IMR-90 (cell line): ENCODE data around the gene KCNT2. TPM values are rescaled to one million over a fixed set of nuclear protein-coding genes. Genes with fewer than 3 reads are reported as not detected.
A peak's percentile ranks its signal among the peaks of the same experiment; 100 is the strongest.

ENCODE experiments used
- ATAC-seq: fragments of 200-7000 bp; cut with Tn5 transposase; 2 replicates; pipeline ENCODE4 v1.9.1; 2020; ENCODE audit warnings: low read depth, mild to moderate bottlenecking, moderate library complexity
- BruUV-seq: library from RNA; stranded (reverse); fragments of 400-500 nt; replicated peaks from 2 replicates; lab custom pipeline; 2021; lab: Mats Ljungman, UMichigan
- CTCF ChIA-PET: fragments of 300-600 bp; formaldehyde crosslinking; extraction: SDS; loops from one replicate; lab custom pipeline; 2021; ENCODE audit warnings: antibody characterized with exemption; lab: Yijun Ruan, JAX
- POLR2A ChIA-PET: fragments of 300-600 bp; sonication (Branson Sonifier 250); formaldehyde crosslinking; loops from one replicate; lab custom pipeline; 2022; ENCODE audit warnings: antibody characterized with exemption; ENCODE audit not compliant: unreplicated experiment; lab: Charles Lee
- DNase-seq: peaks from one replicate; pipeline ENCODE4 v3.0.0; 2013
- H2AFZ ChIP-seq: replicated peaks from 2 replicates; pipeline ENCODE3; 2013; ENCODE audit warnings: low read length, mild to moderate bottlenecking; ENCODE audit not compliant: poor library complexity
- H2AK5ac ChIP-seq: 2 replicates; pipeline ENCODE4 v1.6.1; 2013; ENCODE audit warnings: low read depth, low read length, inconsistent platforms
- H2AK9ac ChIP-seq: replicated peaks from 2 replicates; pipeline ENCODE3; 2013; ENCODE audit warnings: mild to moderate bottlenecking, low read depth, low read length, moderate library complexity; ENCODE audit not compliant: poor library complexity
- H2BK120ac ChIP-seq: 2 replicates; pipeline ENCODE4 v1.6.1; 2013; ENCODE audit warnings: low read depth, low read length, inconsistent platforms
- H2BK15ac ChIP-seq: 3 replicates; pipeline ENCODE4 v1.6.1; 2013; ENCODE audit warnings: low read depth, low read length, inconsistent platforms
- H2BK20ac ChIP-seq: 2 replicates; pipeline ENCODE4 v1.6.1; 2013; ENCODE audit warnings: low read depth, mild to moderate bottlenecking, inconsistent platforms, low read length, moderate library complexity
- H2BK5ac ChIP-seq: 2 replicates; pipeline ENCODE4 v1.6.1; 2013; ENCODE audit warnings: mild to moderate bottlenecking, low read depth, low read length, inconsistent platforms; ENCODE audit not compliant: poor library complexity, severe bottlenecking
- H3K14ac ChIP-seq: replicated peaks from 2 replicates; pipeline ENCODE4 v1.6.1; 2013; ENCODE audit warnings: low read depth, low read length, inconsistent platforms
- H3K18ac ChIP-seq: 2 replicates; pipeline ENCODE4 v1.6.1; 2013; ENCODE audit warnings: low read depth, low read length, control low read depth
- H3K23ac ChIP-seq: 2 replicates; pipeline ENCODE4 v1.6.1; 2013; ENCODE audit warnings: low read depth, low read length, inconsistent platforms
- H3K27ac ChIP-seq: 2 replicates; pipeline ENCODE4 v1.5.1; 2013; ENCODE audit warnings: mild to moderate bottlenecking, control low read depth, low read length; ENCODE audit not compliant: insufficient read depth
- H3K27me3 ChIP-seq: 2 replicates; pipeline ENCODE4 v1.6.1; 2013; ENCODE audit warnings: low read length; ENCODE audit not compliant: control insufficient read depth, insufficient read depth
- H3K36me3 ChIP-seq: 2 replicates; pipeline ENCODE4 v1.6.1; 2013; ENCODE audit warnings: low read length, mixed read lengths; ENCODE audit not compliant: control insufficient read depth, insufficient read depth
- H3K4ac ChIP-seq: 2 replicates; pipeline ENCODE4 v1.6.1; 2013; ENCODE audit warnings: low read depth, low read length, inconsistent platforms
- H3K4me1 ChIP-seq: 2 replicates; pipeline ENCODE4 v1.6.1; 2013; ENCODE audit warnings: low read length, mixed read lengths; ENCODE audit not compliant: control insufficient read depth, insufficient read depth
- H3K4me2 ChIP-seq: 2 replicates; pipeline ENCODE4 v1.6.1; 2013; ENCODE audit warnings: low read depth, mild to moderate bottlenecking, control low read depth, low read length, moderate library complexity
- H3K4me3 ChIP-seq: 2 replicates; pipeline ENCODE4 v1.5.1; 2013; ENCODE audit warnings: low read depth, mild to moderate bottlenecking, control low read depth, low read length, moderate library complexity; ENCODE audit not compliant: insufficient read depth
- H3K56ac ChIP-seq: 2 replicates; pipeline ENCODE4 v1.6.1; 2013; ENCODE audit warnings: low read length, inconsistent platforms; ENCODE audit not compliant: insufficient read depth; ENCODE audit errors: extremely low read depth
- H3K79me1 ChIP-seq, 2 experiments: 2 replicates each; pipeline ENCODE4 v1.6.1; 2013; ENCODE audit warnings: low read length in 2 of 2, inconsistent platforms in 1 of 2, low read depth in 1 of 2
- H3K9ac ChIP-seq: 2 replicates; pipeline ENCODE4 v1.6.1; 2013; ENCODE audit warnings: low read depth, low read length, control low read depth
- H3K9me1 ChIP-seq: 2 replicates; pipeline ENCODE4 v1.6.1; 2013; ENCODE audit warnings: low read length, inconsistent platforms; ENCODE audit not compliant: insufficient read depth
- H3K9me3 ChIP-seq: 2 replicates; pipeline ENCODE4 v1.6.1; 2013; ENCODE audit warnings: low read length; ENCODE audit not compliant: control insufficient read depth, insufficient read depth
- H4K20me1 ChIP-seq: 2 replicates; pipeline ENCODE4 v1.6.1; 2013; ENCODE audit warnings: low read length, inconsistent platforms; ENCODE audit not compliant: insufficient read depth
- H4K5ac ChIP-seq: 2 replicates; pipeline ENCODE4 v1.6.1; 2013; ENCODE audit warnings: mild to moderate bottlenecking, low read depth, low read length, control low read depth
- H4K8ac ChIP-seq, 2 experiments: 2 replicates each; pipeline ENCODE4 v1.6.1; 2013; ENCODE audit warnings: low read depth in 2 of 2, low read length in 2 of 2, control low read depth in 1 of 2, inconsistent platforms in 1 of 2
- H4K91ac ChIP-seq: 2 replicates; pipeline ENCODE4 v1.6.1; 2013; ENCODE audit warnings: low read depth, low read length, inconsistent platforms; ENCODE audit not compliant: insufficient read depth
- CEBPB ChIP-seq: IDR thresholded peaks from 2 replicates; pipeline ENCODE4 v1.6.1; 2012; ENCODE audit warnings: low read depth, low read length, improper control_type of control experiment
- MAZ ChIP-seq: IDR thresholded peaks from 2 replicates; pipeline ENCODE4 v1.6.1; 2012; ENCODE audit warnings: low read depth, mild to moderate bottlenecking, low read length, improper control_type of control experiment, moderate library complexity, borderline replicate concordance
- POLR2A ChIP-seq: IDR thresholded peaks from 2 replicates; pipeline ENCODE4 v1.6.1; 2012; ENCODE audit warnings: mild to moderate bottlenecking, low read depth, low read length
- WGBS, 2 experiments: methylation state at CpG; one replicate each; pipeline versions ENCODE4 v1.1.5 to v1.1.7; 2013; ENCODE audit warnings: missing lambda C conversion rate in 2 of 2; ENCODE audit not compliant: insufficient read length in 1 of 2; ENCODE audit errors: extremely low coverage in 2 of 2; 5-methylcytosine and 5-hydroxymethylcytosine counted together
- dilution Hi-C: fragments of 300-500 bp; cut with HindIII; formaldehyde crosslinking; loops from one replicate; pipeline ENCODE4 v1.14.3; 2018; ENCODE audit warnings: low sequenced_read_pairs; ENCODE audit not compliant: unreplicated experiment
- in situ Hi-C: fragments of 300-500 bp; cut with MboI; formaldehyde crosslinking; loops from 3 replicates; pipeline ENCODE4 v1.14.3; 2019; ENCODE audit warnings: low sequenced_read_pairs, inconsistent platforms, mixed read lengths
- intact Hi-C: fragments of 100-400 bp; cut with micrococcal nuclease; formaldehyde crosslinking; loops from 2 replicates; pipeline ENCODE4 v1.10.0; 2022
- polyA plus RNA-seq, 3 experiments: library from polyadenylated mRNA; depleted of rRNA; stranded (reverse); fragments of >200 nt; gene quantifications; 2 replicates each; pipeline ENCODE4 v1.2.3, GENCODE V29; 2012; ENCODE audit warnings: low replicate concordance in 1 of 3
- total RNA-seq: library from RNA; depleted of rRNA; stranded (reverse); fragments of >200 nt; gene quantifications from 2 replicates; pipeline ENCODE4 v1.2.3, GENCODE V29; 2012
- TF ChIP-seq, protein P1 (sequence below): fragments of 150-350 bp; IDR thresholded peaks from 2 replicates; pipeline ENCODE4 v1.6.1; 2016; ENCODE audit warnings: low read depth, mild to moderate bottlenecking, low read length, moderate library complexity, borderline replicate concordance

Gene KCNT2
- total and polyA plus RNA-seq, 2 of the 4 experiments (the other 2 are of a cell fraction), result 0.22 to 0.72 TPM

DNA sequence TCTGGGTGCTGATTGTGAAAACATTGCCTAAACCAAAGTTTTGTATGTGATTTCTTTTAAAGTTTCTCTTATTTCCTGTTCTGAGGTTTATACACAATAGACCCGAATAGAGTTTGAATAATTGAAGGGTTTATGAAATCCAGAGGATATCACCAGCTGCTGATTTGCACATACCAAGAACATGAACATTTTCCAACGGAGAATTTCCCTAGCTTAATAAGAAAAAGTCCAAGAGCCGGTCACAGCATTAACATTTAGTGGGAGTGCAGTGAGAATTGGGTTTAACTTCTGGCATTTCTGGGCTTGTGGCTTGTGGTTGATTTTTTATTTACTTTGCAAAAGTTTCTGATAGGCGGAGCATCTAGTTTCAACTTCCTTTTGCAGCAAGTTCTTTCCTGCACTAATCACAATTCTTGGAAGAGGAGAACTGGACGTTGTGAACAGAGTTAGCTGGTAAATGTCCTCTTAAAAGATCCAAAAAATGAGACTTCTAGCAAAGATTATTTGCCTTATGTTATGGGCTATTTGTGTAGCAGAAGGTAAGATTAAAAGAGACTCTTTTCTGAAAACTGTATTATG is 43.5 kb upstream of the KCNT2 start, which contains the start of gene CFH:
Gene CFH, plus strand, starts transcription at position 407 of the 579 bp plus-strand sequence. Its CDS starts 75 bp downstream, at position 482.
- Histone ChIP-seq H2AK5ac (no peak within 1 kb of the TSS), H2AK9ac (no peak within 1 kb of the TSS), H3K9ac (peak within 1 kb of the TSS; percentile 64; the same call in 1 of the 2 replicates), H3K27ac (peak within 1 kb of the TSS; percentile 52; the same call in 1 of the 2 replicates), H3K56ac (no peak within 1 kb of the TSS), H3K4ac (no peak within 1 kb of the TSS), H3K27me3 (no peaks in the 10 kb centered on the region), H3K4me3 (peak within 1 kb of the TSS; percentile 39), H2BK120ac (peak within 1 kb of the TSS; percentile 24; the same call in 1 of the 2 replicates), H2BK15ac (no peak within 1 kb of the TSS), H3K4me2 (peak within 1 kb of the TSS; percentile 82), H3K9me3 (no peaks in the 10 kb centered on the region), H2BK20ac (peak within 1 kb of the TSS; percentile 13; the same call in 1 of the 2 replicates), H3K14ac (no peak within 1 kb of the TSS), H4K20me1 (no peaks in the 10 kb centered on the region), H4K91ac (no peak within 1 kb of the TSS), H3K23ac (no peak within 1 kb of the TSS), H3K9me1 (no peaks in the 10 kb centered on the region), H3K79me1 (no peaks in the 10 kb centered on the region; a peak in 1 of 4 replicates), H4K5ac (no peak within 1 kb of the TSS), H3K36me3 (no peaks in the 10 kb centered on the region), H2AFZ (no peak within 1 kb of the TSS), H3K18ac (peak within 1 kb of the TSS; percentile 69), H3K4me1 (0 out of 2 replicates have a peak, but pooled peaks cover 2% of the 10 kb centered on the region), H2BK5ac (peak within 1 kb of the TSS; percentile 75), H4K8ac (peak within 1 kb of the TSS in 1 of 2 experiments; percentile 40; a peak in 1 of 4 replicates)
- peak; percentile 91 for DNase-seq
- dilution Hi-C loops (loop anchor here (25.0 kb wide), 1 partner anchor 314 kb away; no protein-coding TSS in a partner anchor), in situ Hi-C loops (no loop called here), intact Hi-C loops (loop anchor here (5.0 kb wide), 2 partner anchors 44 to 499 kb away; partner anchors contain the start of gene KCNT2)
- TF ChIP-seq POLR2A, result no peak
- TF ChIP-seq MAZ, result no peak
- TF ChIP-seq, protein P1, sequence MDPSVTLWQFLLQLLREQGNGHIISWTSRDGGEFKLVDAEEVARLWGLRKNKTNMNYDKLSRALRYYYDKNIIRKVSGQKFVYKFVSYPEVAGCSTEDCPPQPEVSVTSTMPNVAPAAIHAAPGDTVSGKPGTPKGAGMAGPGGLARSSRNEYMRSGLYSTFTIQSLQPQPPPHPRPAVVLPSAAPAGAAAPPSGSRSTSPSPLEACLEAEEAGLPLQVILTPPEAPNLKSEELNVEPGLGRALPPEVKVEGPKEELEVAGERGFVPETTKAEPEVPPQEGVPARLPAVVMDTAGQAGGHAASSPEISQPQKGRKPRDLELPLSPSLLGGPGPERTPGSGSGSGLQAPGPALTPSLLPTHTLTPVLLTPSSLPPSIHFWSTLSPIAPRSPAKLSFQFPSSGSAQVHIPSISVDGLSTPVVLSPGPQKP, result no peak
- TF ChIP-seq CEBPB, result no peak
- BruUV-seq, result no TSS peak
- CTCF ChIA-PET, result no interaction called here
- POLR2A ChIA-PET, result interaction anchor here (0.7 kb wide), 1 partner anchor 54 kb away, joined by 3 read pairs; no protein-coding TSS in a partner anchor
- peak; percentile 93 for ATAC-seq
- WGBS, 2 experiments, result no CpG with 5 or more reads among the region's 5 CpGs
